Embryonic facial prominence (tissue), 1 donor: Measurements from ENCODE around the gene LRMDA.

Experiments used
- DNase-seq: peaks from one replicate; pipeline ENCODE4 v3.0.0-alpha.2; 2016; ENCODE audit errors: extremely low spot score

The LRMDA gene

GRCh38 chr10:75994357-75995040 lies 563.1 kb downstream of the LRMDA start:
- DNase-seq = no peak

- no peak for DNase-seq
These were observed 563.6 kb downstream of the LRMDA start for GRCh38 chr10:75995041-75995430.

GRCh38 chr10:75995720-75996119 lies 564.3 kb downstream of the LRMDA start:
- no peak for DNase-seq

GRCh38 chr10:75999001-75999400 lies 567.6 kb downstream of the LRMDA start:
- no peak for DNase-seq

- DNase-seq = no peak
These were observed 568.2 kb downstream of the LRMDA start for GRCh38 chr10:75999515-76000209.

GRCh38 chr10:76000550-76000949 lies 569.1 kb downstream of the LRMDA start:
- DNase-seq = no peak

GRCh38 chr10:76001019-76001418 lies 569.6 kb downstream of the LRMDA start:
- DNase-seq = no peak

GRCh38 chr10:76001461-76001860 lies 570.0 kb downstream of the LRMDA start:
- DNase-seq = no peak

- DNase-seq = no peak
These were observed 570.9 kb downstream of the LRMDA start for GRCh38 chr10:76002262-76002854.

- no peak for DNase-seq
These were observed 576.3 kb downstream of the LRMDA start for GRCh38 chr10:76007667-76008181.

GRCh38 chr10:76009531-76009930 lies 578.1 kb downstream of the LRMDA start:
- no peak for DNase-seq

GRCh38 chr10:76010703-76011102 lies 579.3 kb downstream of the LRMDA start:
- DNase-seq = no peak

- DNase-seq = no peak
These were observed 581.4 kb downstream of the LRMDA start for GRCh38 chr10:76012716-76013327.

- no peak for DNase-seq
These were observed 583.8 kb downstream of the LRMDA start for GRCh38 chr10:76015245-76015644.

GRCh38 chr10:76017026-76017732 lies 585.8 kb downstream of the LRMDA start:
- DNase-seq = no peak

GRCh38 chr10:76017733-76018433 lies 586.5 kb downstream of the LRMDA start:
- no peak for DNase-seq

GRCh38 chr10:76020630-76021029 lies 589.2 kb downstream of the LRMDA start:
- no peak for DNase-seq

- no peak for DNase-seq
These were observed 590.0 kb downstream of the LRMDA start for GRCh38 chr10:76021398-76021797.

- no peak for DNase-seq
These were observed 590.9 kb downstream of the LRMDA start for GRCh38 chr10:76022366-76022765.

GRCh38 chr10:76023007-76023406 lies 591.6 kb downstream of the LRMDA start:
- no peak for DNase-seq

GRCh38 chr10:76024460-76025123 lies 593.2 kb downstream of the LRMDA start:
- DNase-seq = no peak
